Neural cell (in vitro differentiated cells): ENCODE data around the gene MAMLD1. TPM values are rescaled to one million over a fixed set of nuclear protein-coding genes. Genes with fewer than 3 reads are reported as not detected.

Experiments used
- H2AFZ ChIP-seq: fragments of 200-600, 300-800 bp; sonication (generic), shearing (Covaris generic); 2 replicates; pipeline ENCODE4 v1.6.0; 2014; ENCODE audit warnings: low read depth, mild to moderate bottlenecking, antibody characterized with exemption, low read length, moderate library complexity
- H3F3A ChIP-seq: fragments of 200-600 bp; shearing (Covaris generic); 2 replicates; pipeline ENCODE4 v1.6.1; 2016; ENCODE audit warnings: mild to moderate bottlenecking, moderate library complexity, mixed read lengths, antibody characterized with exemption, low read length; ENCODE audit not compliant: insufficient read depth, poor library complexity, severe bottlenecking
- H3K27ac ChIP-seq: fragments of 200-600, 300-800 bp; sonication (generic), shearing (Covaris generic); 2 replicates; pipeline ENCODE4 v1.5.1; 2014; ENCODE audit warnings: mild to moderate bottlenecking, low read length, moderate library complexity
- H3K27me3 ChIP-seq: fragments of 300-800, 200-600 bp; sonication (generic), shearing (Covaris generic); 2 replicates; pipeline ENCODE4 v1.6.0; 2014; ENCODE audit warnings: mild to moderate bottlenecking, low read depth, low read length, moderate library complexity; ENCODE audit not compliant: insufficient read depth
- H3K36me3 ChIP-seq: fragments of 300-800, 200-600 bp; sonication (generic), shearing (Covaris generic); 2 replicates; pipeline ENCODE4 v1.5.1; 2014; ENCODE audit warnings: mild to moderate bottlenecking, antibody characterized with exemption, low read length, moderate library complexity; ENCODE audit not compliant: insufficient read depth
- H3K4me2 ChIP-seq: fragments of 300-800, 200-600 bp; sonication (generic), shearing (Covaris generic); 2 replicates; pipeline ENCODE4 v1.6.0; 2014; ENCODE audit warnings: mild to moderate bottlenecking, low read length
- H3K4me3 ChIP-seq: fragments of 300-800, 200-600 bp; sonication (generic), shearing (Covaris generic); 2 replicates; pipeline ENCODE4 v1.5.1; 2014; ENCODE audit warnings: mild to moderate bottlenecking, low read length, moderate library complexity
- H3K79me2 ChIP-seq: fragments of 200-600 bp; shearing (Covaris generic); replicated peaks from 2 replicates; pipeline ENCODE4 v1.6.0; 2014; ENCODE audit warnings: mild to moderate bottlenecking, low read length, moderate library complexity; ENCODE audit not compliant: insufficient read depth
- H3K9ac ChIP-seq: fragments of 300-800, 200-600 bp; sonication (generic), shearing (Covaris generic); 2 replicates; pipeline ENCODE4 v1.6.1; 2016; ENCODE audit warnings: mild to moderate bottlenecking, low read length, mixed read lengths
- H3K9me2 ChIP-seq: fragments of 200-600 bp; shearing (Covaris generic); 2 replicates; pipeline ENCODE4 v1.6.1; 2016; ENCODE audit warnings: mild to moderate bottlenecking, low read length, mixed read lengths; ENCODE audit not compliant: insufficient read depth
- H3K9me3 ChIP-seq: fragments of 200-600, 300-800 bp; sonication (generic), shearing (Covaris generic); 2 replicates; pipeline ENCODE4 v1.6.1; 2016; ENCODE audit warnings: mild to moderate bottlenecking, mixed run types, low read length, moderate library complexity, mixed read lengths
- H4K20me1 ChIP-seq: fragments of 200-600 bp; shearing (Covaris generic); 2 replicates; pipeline ENCODE4 v1.6.1; 2016; ENCODE audit warnings: mild to moderate bottlenecking, mixed run types; ENCODE audit not compliant: insufficient read depth
- CTCF ChIP-seq: fragments of 450-650 bp; IDR thresholded peaks from 2 replicates; pipeline ENCODE4 v1.5.1; 2014; ENCODE audit warnings: antibody characterized with exemption, mild to moderate bottlenecking, moderate library complexity; ENCODE audit not compliant: poor library complexity, severe bottlenecking
- EP300 ChIP-seq: fragments of 450-650 bp; conservative IDR thresholded peaks from 2 replicates; pipeline ENCODE4 v1.6.1; 2014; ENCODE audit warnings: antibody characterized with exemption, mild to moderate bottlenecking, moderate library complexity; ENCODE audit not compliant: poor library complexity, severe bottlenecking
- EZH2 ChIP-seq: fragments of 200-600, 300-800 bp; shearing (Covaris generic), sonication (generic); IDR thresholded peaks from 2 replicates; pipeline ENCODE4 v1.6.1; 2014; ENCODE audit warnings: antibody characterized with exemption, low read length, borderline replicate concordance, mild to moderate bottlenecking; ENCODE audit not compliant: insufficient read depth, poor library complexity, severe bottlenecking
- MXI1 ChIP-seq: fragments of 450-650 bp; conservative IDR thresholded peaks from 2 replicates; pipeline ENCODE4 v1.6.1; 2014; ENCODE audit warnings: antibody characterized with exemption, mild to moderate bottlenecking; ENCODE audit not compliant: poor library complexity, severe bottlenecking
- POLR2AphosphoS5 ChIP-seq: IDR thresholded peaks from 2 replicates; pipeline ENCODE4 v1.6.1; 2012
- RAD21 ChIP-seq: fragments of 450-650 bp; conservative IDR thresholded peaks from 2 replicates; pipeline ENCODE4 v1.6.1; 2014; ENCODE audit warnings: antibody characterized with exemption, mild to moderate bottlenecking, moderate library complexity
- REST ChIP-seq: IDR thresholded peaks from 2 replicates; pipeline ENCODE4 v1.6.1; 2012; ENCODE audit warnings: borderline replicate concordance
- SMC3 ChIP-seq: fragments of 450-650 bp; conservative IDR thresholded peaks from 2 replicates; pipeline ENCODE4 v1.6.1; 2014; ENCODE audit warnings: antibody characterized with exemption, mild to moderate bottlenecking, moderate library complexity; ENCODE audit not compliant: poor library complexity
- TAF1 ChIP-seq: IDR thresholded peaks from 2 replicates; pipeline ENCODE4 v1.6.1; 2012; ENCODE audit warnings: low read depth
- polyA plus RNA-seq: library from polyadenylated mRNA; depleted of rRNA; stranded (reverse); fragments of >200 nt; gene quantifications from 2 replicates; pipeline ENCODE4 v1.2.3, GENCODE V29; 2014

The MAMLD1 gene
- polyA plus RNA-seq, 1 donor from 2014 or later, result 1.4 TPM

DNA sequence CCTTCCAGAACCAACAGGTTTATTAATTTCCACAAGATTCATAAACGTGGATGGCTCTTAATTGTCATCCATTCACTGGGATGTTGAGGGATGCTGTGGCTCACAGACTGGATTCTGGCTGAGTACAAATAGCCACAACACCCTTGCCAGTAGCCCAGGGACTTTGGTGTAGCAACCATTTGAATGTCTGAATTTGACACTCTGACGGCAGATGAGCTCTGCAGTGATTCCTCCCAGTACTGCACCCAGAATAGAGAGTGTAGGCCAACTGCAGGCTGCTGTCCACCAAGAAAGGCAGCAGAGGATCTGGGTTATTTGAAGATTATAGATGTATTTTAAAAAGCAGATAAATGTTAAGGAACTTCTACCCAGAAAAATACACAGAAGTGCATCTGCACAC, 15.6 kb upstream of the MAMLD1 start:
- H4K20me1 ChIP-seq, result no peaks in the 10 kb centered on the region
- H3K4me3 ChIP-seq, result no peak overlapping the region
- H3K27me3 ChIP-seq, result no peaks in the 10 kb centered on the region
- H2AFZ ChIP-seq, result no peak overlapping the region
- H3K79me2 ChIP-seq, result no peaks in the 10 kb centered on the region
- H3K9me2 ChIP-seq, result no peaks in the 10 kb centered on the region
- H3K36me3 ChIP-seq, result no peaks in the 10 kb centered on the region
- H3K4me2 ChIP-seq, result no peak overlapping the region
- no peak overlapping the region for H3K27ac ChIP-seq
- H3K9ac ChIP-seq, result no peak overlapping the region
- no peaks in the 10 kb centered on the region for H3K9me3 ChIP-seq
- H3F3A ChIP-seq, result no peaks in the 10 kb centered on the region
- TF ChIP-seq EZH2 (no peak), EP300 (no peak), SMC3 (no peak), TAF1 (no peak), POLR2AphosphoS5 (no peak), CTCF (no peak), RAD21 (no peak), REST (no peak), MXI1 (no peak)

GRCh38 chrX:150348365-150348764, 14.8 kb upstream of the MAMLD1 start:
- H4K20me1 ChIP-seq, result no peaks in the 10 kb centered on the region
- no peaks in the 10 kb centered on the region for H3K36me3 ChIP-seq
- H3F3A ChIP-seq, result no peaks in the 10 kb centered on the region
- H3K4me3 ChIP-seq, result no peak overlapping the region
- no peaks in the 10 kb centered on the region for H3K27me3 ChIP-seq
- H3K9me3 ChIP-seq, result no peaks in the 10 kb centered on the region
- no peak overlapping the region for H2AFZ ChIP-seq
- no peaks in the 10 kb centered on the region for H3K9me2 ChIP-seq
- H3K9ac ChIP-seq, result no peak overlapping the region
- no peak for TF ChIP-seq SMC3
- TF ChIP-seq MXI1, result no peak
- TF ChIP-seq EP300, result no peak
- no peak for TF ChIP-seq REST
- no peak for TF ChIP-seq POLR2AphosphoS5
- TF ChIP-seq EZH2, result no peak
- TF ChIP-seq CTCF, result no peak
- TF ChIP-seq TAF1, result no peak
- H3K27ac ChIP-seq, result no peak overlapping the region
- no peak overlapping the region for H3K4me2 ChIP-seq
- H3K79me2 ChIP-seq, result no peaks in the 10 kb centered on the region
